Naive B cell (primary cell): ENCODE data around the gene SC5D. TPM values are rescaled to one million over a fixed set of nuclear protein-coding genes. Genes with fewer than 3 reads are reported as not detected.

Experiments used
- ATAC-seq, 2 donors: fragments of 150-1000 bp; cut with Tn5 transposase; 2 replicates each; pipeline ENCODE4 v1.10.0; 2021; ENCODE audit warnings: low read depth in 2 of 2, mild to moderate bottlenecking in 2 of 2, moderate library complexity in 2 of 2
- DNase-seq: peaks from one replicate; pipeline ENCODE4 v3.0.0; 2022
- H3K27ac Mint-ChIP-seq, 6 donors: one replicate each; pipeline ENCODE4 v1.8.0; 2020 to 2022; ENCODE audit warnings: mild to moderate bottlenecking in 6 of 6, mixed read lengths in 6 of 6, moderate library complexity in 5 of 6, inconsistent platforms in 2 of 6
- H3K27me3 Mint-ChIP-seq, 3 donors: one replicate each; pipeline ENCODE4 v1.8.0; 2021 to 2022; ENCODE audit warnings: mixed read lengths in 3 of 3, mild to moderate bottlenecking in 1 of 3
- H3K36me3 Mint-ChIP-seq, 2 donors: one replicate each; pipeline ENCODE4 v1.8.0; 2020 to 2022; ENCODE audit warnings: mixed read lengths in 2 of 2, inconsistent platforms in 1 of 2, mild to moderate bottlenecking in 1 of 2
- H3K4me1 Mint-ChIP-seq, 3 donors: one replicate each; pipeline ENCODE4 v1.8.0; 2020 to 2022; ENCODE audit warnings: mixed read lengths in 3 of 3, inconsistent platforms in 1 of 3, mild to moderate bottlenecking in 1 of 3, moderate library complexity in 1 of 3
- H3K4me3 Mint-ChIP-seq, 8 donors: one replicate each; pipeline ENCODE4 v1.8.0; 2020 to 2022; ENCODE audit warnings: mild to moderate bottlenecking in 8 of 8, mixed read lengths in 8 of 8, moderate library complexity in 8 of 8, inconsistent platforms in 2 of 8
- H3K9me3 Mint-ChIP-seq, 7 donors: one replicate each; pipeline ENCODE4 v1.8.0; 2020 to 2022; ENCODE audit warnings: mixed read lengths in 7 of 7, mild to moderate bottlenecking in 5 of 7, inconsistent platforms in 2 of 7, moderate library complexity in 1 of 7
- polyA plus RNA-seq, 6 donors: library from polyadenylated mRNA; unstranded; fragments of 300-500 nt; fragmentation: Illumina TruSeq; gene quantifications; one replicate each; pipeline ENCODE4 v1.2.3, GENCODE V29; 2021; ENCODE audit warnings: low read depth in 6 of 6

SC5D gene, protein sequence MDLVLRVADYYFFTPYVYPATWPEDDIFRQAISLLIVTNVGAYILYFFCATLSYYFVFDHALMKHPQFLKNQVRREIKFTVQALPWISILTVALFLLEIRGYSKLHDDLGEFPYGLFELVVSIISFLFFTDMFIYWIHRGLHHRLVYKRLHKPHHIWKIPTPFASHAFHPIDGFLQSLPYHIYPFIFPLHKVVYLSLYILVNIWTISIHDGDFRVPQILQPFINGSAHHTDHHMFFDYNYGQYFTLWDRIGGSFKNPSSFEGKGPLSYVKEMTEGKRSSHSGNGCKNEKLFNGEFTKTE
- polyA plus RNA-seq, result 10 to 100 TPM; 11.1 to 17.6 (median 14.9) TPM

DNA sequence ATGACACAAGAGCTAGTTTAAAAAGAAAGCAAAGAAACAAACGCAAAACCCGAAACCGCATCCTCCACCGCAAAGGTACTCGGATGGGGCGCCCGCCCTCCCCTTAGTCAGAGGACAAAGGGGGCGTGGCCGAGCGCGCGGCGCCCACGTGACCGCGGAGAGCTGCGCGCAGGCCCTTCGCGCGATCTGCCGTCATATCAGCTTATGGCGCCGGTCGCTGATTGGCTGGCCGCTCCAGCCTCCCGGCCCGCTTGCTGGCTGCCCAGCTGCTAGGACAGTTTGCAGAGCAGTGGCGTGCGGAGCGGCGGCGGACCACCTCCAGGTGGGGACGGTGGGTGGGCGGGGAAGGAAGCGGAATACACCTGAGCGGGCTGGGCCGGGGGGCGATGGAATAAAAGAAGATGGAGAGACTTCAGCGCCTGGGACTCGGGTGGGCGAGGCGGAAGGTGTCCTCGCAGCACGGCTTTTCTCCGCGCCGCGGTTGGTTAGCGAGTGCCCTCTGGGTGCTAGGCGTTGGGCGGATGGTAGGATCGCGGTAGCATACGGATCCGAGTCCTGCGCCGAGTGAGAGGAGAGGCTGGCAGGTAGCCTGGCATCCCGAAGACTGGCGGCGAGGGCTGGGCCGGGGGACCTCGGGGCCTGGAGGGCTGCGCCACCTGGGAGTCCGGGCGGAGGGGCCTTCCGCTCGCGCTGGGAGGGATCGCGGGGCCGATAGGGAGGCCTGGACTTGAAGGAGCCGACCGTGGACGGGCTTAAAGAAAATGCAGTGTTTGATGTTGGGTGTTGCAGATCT is at the start of gene SC5D:
Gene SC5D (plus strand): TSS at position 277 of the 793 bp plus-strand sequence. CDS start 10,605 bp downstream, outside the sequence.
- H3K27ac Mint-ChIP-seq, result peak within 1 kb of the TSS; percentile 99 to 100 (median 100)
- peaks cover 31 to 46% (median 41%) of the 10 kb centered on the region in 3 donors for H3K4me1 Mint-ChIP-seq
- no peaks in the 10 kb centered on the region for H3K27me3 Mint-ChIP-seq
- peak; percentile 95 for DNase-seq
- peaks cover 0 to 2% (median 0%) of the 10 kb centered on the region in 7 donors for H3K9me3 Mint-ChIP-seq
- ATAC-seq, result peak; percentile 79 to 86
- H3K36me3 Mint-ChIP-seq, result peaks cover 0 to 7% of the 10 kb centered on the region in 2 donors
- H3K4me3 Mint-ChIP-seq, result peak within 1 kb of the TSS; percentile 91 to 99 (median 98)

DNA sequence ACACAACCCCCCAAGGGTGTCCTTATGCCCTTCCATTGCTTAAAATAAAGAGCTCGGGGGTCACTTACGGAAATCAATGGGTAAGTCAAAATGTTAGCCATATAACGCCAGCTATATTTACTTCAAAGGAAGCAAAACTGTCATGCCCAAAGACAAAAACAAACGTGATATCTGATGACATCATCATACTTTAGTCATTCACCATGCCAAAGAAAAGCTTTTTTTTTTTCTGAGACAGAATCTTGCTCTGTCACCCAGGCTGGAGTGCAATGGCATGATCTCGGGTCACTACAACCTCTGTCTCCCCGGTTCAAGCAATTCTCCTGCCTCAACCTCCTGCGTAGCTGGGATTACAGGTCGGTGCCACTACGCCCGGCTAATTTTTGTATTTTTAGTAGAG is 47.7 kb upstream of the SC5D start:
- no peak overlapping the region for H3K27ac Mint-ChIP-seq
- H3K36me3 Mint-ChIP-seq, result no peaks in the 10 kb centered on the region
- no peak overlapping the region for H3K4me3 Mint-ChIP-seq
- H3K9me3 Mint-ChIP-seq, result no peaks in the 10 kb centered on the region
- H3K27me3 Mint-ChIP-seq, result peaks cover 8 to 15% (median 8%) of the 10 kb centered on the region in 3 donors
- DNase-seq, result no peak
- H3K4me1 Mint-ChIP-seq, result peaks cover 0 to 4% (median 0%) of the 10 kb centered on the region in 3 donors
- ATAC-seq, result no peak

DNA sequence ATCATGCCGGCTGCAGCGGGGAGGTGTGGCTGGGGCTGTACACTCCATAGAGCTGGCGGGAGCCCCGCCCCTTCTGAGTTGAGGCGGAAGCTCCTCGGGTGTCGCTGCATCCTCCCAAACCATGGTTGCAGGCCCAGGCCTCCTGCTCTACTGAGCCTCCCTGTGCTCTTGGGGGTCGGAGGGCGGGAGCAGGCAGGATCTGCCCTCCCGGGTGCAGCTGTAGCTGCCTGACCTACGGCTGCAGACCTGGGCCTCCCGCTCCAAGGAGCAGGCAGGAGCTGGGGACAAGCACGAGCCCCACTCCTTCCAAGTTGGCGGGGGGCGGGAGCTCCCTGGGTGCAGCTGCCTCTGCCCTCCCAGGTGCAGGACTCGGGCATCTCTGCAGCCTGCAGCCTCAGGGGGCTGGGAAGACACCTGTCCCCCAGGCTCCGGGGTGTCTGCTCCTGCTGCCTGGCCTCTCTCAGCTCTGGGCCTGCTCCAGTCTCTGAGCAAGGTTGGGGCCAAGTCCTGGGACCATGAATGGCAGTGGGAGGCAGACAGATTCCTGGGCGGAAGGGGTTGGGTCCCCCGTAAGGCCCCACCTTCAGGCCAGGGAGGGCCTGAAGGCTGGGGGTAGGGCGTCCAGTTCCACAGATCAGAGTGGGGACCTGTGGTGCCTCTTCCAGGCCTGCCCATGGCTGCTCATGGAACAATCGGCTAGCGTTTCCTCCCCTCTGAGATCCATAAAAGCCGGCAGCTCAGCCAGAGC is 46.4 kb upstream of the SC5D start:
- Mint-ChIP-seq H3K27me3 (peaks cover 5 to 8% (median 5%) of the 10 kb centered on the region in 3 donors), H3K27ac (no peak overlapping the region), H3K36me3 (no peaks in the 10 kb centered on the region), H3K4me1 (peaks cover 0 to 4% (median 0%) of the 10 kb centered on the region in 3 donors), H3K9me3 (no peaks in the 10 kb centered on the region), H3K4me3 (no peak overlapping the region)
- ATAC-seq (no peak), DNase-seq (no peak)

DNA sequence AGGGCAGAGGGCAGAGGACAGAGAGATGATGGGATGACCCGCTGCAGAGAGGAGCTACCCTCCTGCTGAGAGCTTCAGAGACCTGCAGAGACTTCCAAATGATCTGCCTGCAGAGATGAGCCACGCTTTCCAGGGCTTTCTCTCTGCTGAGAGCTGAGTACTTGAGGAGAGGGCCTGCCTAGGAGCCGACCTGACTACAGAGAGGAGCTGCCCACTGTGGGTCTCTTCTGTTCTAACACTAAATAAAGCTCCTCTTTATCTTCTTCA is 45.9 kb upstream of the SC5D start:
- DNase-seq, result no peak
- Mint-ChIP-seq H3K4me3 (no peak overlapping the region), H3K27me3 (peaks cover 5 to 8% (median 5%) of the 10 kb centered on the region in 3 donors), H3K27ac (no peak overlapping the region), H3K36me3 (no peaks in the 10 kb centered on the region), H3K4me1 (peaks cover 0 to 4% (median 0%) of the 10 kb centered on the region in 3 donors), H3K9me3 (no peaks in the 10 kb centered on the region)
- ATAC-seq, result no peak

DNA sequence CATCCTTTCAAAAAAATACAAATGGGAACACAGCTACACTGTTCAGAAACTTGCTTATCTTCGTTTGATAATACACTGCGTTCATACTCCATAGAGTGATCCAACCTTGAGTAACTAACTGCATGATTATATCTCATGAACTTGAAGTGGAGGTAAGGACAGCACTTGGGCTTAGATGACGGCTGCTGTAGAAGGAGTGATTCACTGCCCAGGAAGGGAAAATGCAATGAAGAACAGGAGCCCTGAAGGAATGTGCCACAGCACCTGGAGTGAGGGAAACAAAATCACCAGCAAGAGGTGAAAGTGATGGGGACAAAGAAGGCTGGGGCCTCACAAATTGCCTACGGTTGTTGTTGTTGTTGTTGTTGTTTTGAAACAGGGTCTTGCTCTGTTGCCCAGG is 44.1 kb upstream of the SC5D start:
- Mint-ChIP-seq H3K4me3 (no peak overlapping the region), H3K9me3 (peaks cover 0 to 8% (median 2%) of the 10 kb centered on the region in 7 donors), H3K27ac (no peak overlapping the region), H3K4me1 (peaks cover 0 to 4% (median 0%) of the 10 kb centered on the region in 3 donors), H3K36me3 (no peaks in the 10 kb centered on the region), H3K27me3 (peaks cover 4 to 5% (median 5%) of the 10 kb centered on the region in 3 donors)
- no peak for ATAC-seq
- DNase-seq, result no peak

DNA sequence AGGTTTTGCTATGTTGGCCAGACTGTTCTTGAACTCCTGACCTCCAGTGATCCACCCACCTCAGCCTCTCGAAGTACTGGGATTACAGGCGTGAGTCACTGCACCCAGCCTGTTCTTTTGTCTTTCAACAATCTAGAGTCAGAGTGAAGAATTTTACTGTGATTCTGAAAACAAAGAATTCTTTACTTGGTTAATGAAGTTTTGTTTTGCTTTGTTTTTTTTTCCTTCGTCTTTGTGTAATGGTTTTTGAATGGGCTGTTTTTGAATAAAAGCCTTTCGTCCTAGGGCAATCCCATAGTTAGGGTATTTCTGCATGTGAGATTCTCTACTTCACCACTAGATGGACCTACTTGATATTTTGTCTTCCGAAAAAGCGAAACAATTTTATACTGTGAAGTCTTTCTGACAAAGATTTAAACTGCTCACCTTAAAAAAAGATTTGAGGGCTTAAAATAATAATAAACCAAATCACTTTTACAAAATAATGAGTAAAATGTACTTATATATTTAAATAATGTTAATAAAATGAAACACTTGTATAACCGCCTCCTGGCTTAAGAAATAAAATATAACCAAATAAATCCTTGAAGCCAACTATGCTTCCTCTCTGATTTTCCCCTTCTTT is 43.4 kb upstream of the SC5D start:
- Mint-ChIP-seq H3K4me1 (peaks cover 0 to 4% (median 0%) of the 10 kb centered on the region in 3 donors), H3K4me3 (no peak overlapping the region), H3K9me3 (peaks cover 0 to 14% (median 5%) of the 10 kb centered on the region in 7 donors), H3K27ac (no peak overlapping the region), H3K27me3 (peaks cover 4 to 10% (median 9%) of the 10 kb centered on the region in 3 donors), H3K36me3 (peaks cover 0 to 4% of the 10 kb centered on the region in 2 donors)
- DNase-seq, result peak; percentile 30
- ATAC-seq, result peak; percentile 61 to 68

DNA sequence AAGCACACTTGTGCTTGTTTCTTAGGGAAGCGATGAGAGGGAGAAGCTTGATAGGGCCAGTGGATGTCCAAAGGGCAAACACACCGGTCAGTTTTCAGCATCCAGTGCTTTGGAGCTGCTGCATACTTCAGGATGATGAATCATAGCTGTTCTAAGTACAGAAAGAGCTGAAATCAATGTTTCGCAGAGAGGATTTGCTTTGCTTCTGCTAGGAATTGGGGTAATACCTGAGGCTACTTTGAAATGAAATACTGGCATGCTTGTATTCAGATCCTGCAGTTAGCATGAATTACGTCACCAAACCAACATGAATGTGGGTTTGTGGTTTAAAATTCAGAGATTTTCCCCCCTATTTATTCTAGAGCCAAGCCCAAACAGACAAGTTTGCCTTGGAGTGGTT is 41.7 kb upstream of the SC5D start:
- peaks cover 0 to 23% (median 5%) of the 10 kb centered on the region in 7 donors for H3K9me3 Mint-ChIP-seq
- H3K4me3 Mint-ChIP-seq, result no peak overlapping the region
- H3K27ac Mint-ChIP-seq, result no peak overlapping the region
- ATAC-seq, result no peak
- peaks cover 4 to 14% (median 11%) of the 10 kb centered on the region in 3 donors for H3K27me3 Mint-ChIP-seq
- DNase-seq, result no peak
- H3K4me1 Mint-ChIP-seq, result peaks cover 0 to 4% (median 0%) of the 10 kb centered on the region in 3 donors
- H3K36me3 Mint-ChIP-seq, result peaks cover 0 to 6% of the 10 kb centered on the region in 2 donors

DNA sequence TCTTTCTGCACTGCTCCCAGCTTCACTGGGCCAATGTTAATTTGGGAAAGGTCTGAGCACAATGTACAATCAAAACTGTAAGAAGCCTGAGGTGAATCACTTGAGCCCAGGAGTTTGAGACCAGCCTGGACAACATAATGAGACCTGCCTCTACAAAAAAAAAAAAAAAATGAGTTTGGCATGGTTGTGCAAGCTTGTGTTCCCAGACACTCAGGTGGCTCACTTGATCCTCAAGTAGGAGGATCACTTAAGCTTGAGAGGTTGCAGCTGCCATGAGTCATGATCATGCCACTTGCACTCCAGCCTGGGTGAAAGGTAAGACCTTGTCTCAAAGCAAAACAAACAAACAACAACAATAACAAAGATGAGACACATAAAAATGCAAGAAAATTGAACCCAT is 38.6 kb upstream of the SC5D start:
- Mint-ChIP-seq H3K27me3 (peaks cover 9 to 21% (median 11%) of the 10 kb centered on the region in 3 donors), H3K9me3 (peaks cover 0 to 23% (median 5%) of the 10 kb centered on the region in 7 donors), H3K36me3 (peaks cover 0 to 6% of the 10 kb centered on the region in 2 donors), H3K4me1 (peaks cover 0 to 4% (median 0%) of the 10 kb centered on the region in 3 donors), H3K4me3 (no peak overlapping the region), H3K27ac (no peak overlapping the region)
- ATAC-seq (no peak), DNase-seq (no peak)

DNA sequence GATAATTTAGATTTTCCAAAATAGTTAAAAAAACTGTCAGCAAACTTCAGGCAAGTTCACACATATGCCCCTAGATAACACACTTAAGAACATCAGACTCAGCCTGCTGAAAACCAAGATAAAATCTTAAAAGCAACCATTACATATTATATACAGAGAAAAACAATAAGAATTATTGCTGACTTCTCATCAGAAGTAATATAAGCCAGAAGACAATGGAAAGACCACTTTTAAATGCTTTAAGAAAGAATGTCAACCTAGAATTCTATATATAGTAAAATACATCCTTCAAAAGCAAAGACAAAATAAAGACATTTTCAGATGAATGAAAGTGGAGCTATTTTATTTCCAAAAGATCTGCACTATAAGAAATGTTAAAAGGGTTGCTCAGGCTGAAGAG is 37.8 kb upstream of the SC5D start:
- no peak for ATAC-seq
- Mint-ChIP-seq H3K4me1 (no peaks in the 10 kb centered on the region), H3K4me3 (no peak overlapping the region)

DNA sequence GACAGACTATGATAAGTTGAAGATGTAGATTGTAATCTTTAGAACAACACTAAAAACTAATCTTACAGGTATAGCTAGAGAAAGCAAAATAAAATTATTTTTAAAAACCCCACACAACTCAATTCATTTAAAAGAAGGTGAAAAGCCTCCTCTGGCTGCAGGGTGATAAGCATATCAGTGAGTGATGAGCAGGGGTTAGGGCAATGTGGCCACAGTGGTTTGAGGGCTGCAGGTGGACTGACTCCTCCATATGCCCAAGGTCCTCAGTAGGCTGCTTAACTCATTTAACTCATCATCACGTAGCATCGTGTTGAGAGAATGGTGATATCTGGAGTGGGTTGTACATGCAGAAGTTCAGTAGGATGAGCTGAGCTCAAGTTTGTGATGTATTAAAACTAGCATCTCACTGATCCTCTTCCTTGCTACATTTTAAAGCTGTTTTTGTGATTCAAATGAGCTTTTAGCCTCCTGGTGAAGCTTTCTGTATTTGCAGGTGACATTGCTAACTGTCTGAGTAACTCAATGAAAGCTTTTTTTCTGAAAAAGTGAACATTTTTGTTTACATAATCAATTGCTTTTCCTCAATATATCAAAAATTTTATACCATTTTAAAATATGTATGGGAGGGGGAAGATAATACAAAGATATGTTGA is 37.0 kb upstream of the SC5D start:
- ATAC-seq (no peak), DNase-seq (no peak)
- peaks cover 0 to 23% (median 5%) of the 10 kb centered on the region in 7 donors for H3K9me3 Mint-ChIP-seq
- H3K27me3 Mint-ChIP-seq, result peaks cover 6 to 19% (median 7%) of the 10 kb centered on the region in 3 donors
- no peaks in the 10 kb centered on the region for H3K4me1 Mint-ChIP-seq
- H3K4me3 Mint-ChIP-seq, result no peak overlapping the region
- H3K36me3 Mint-ChIP-seq, result peaks cover 0 to 6% of the 10 kb centered on the region in 2 donors
- H3K27ac Mint-ChIP-seq, result no peak overlapping the region

More for the DNA sequence above, 37.8 kb upstream of the SC5D start:
- no peak for DNase-seq
- Mint-ChIP-seq H3K27me3 (peaks cover 5 to 21% (median 11%) of the 10 kb centered on the region in 3 donors), H3K9me3 (peaks cover 0 to 23% (median 5%) of the 10 kb centered on the region in 7 donors), H3K27ac (peak overlapping the region in 1 of 6 donors; percentile 37), H3K36me3 (peaks cover 0 to 6% of the 10 kb centered on the region in 2 donors)

DNA sequence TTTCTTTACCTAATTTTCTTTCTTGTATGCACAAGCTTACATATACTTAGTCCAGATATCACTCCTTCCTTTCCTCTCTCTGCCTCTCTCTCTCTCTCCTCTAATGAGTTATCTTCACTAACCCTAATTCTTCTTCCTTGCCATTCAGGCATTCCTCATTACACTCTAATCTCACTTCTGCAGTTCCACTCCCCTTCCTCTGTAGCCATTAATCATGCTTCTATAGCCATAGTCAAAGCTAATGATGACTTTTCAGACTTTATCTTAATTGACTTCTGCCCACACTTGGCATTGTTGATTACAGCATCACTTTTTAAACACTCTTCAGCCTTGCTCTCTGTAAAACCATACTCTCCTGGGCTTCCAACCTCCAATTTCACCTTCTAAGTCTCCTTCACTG is 35.3 kb upstream of the SC5D start:
- DNase-seq, result no peak
- ATAC-seq, result no peak
- no peak overlapping the region for H3K4me3 Mint-ChIP-seq
- H3K9me3 Mint-ChIP-seq, result peaks cover 0 to 29% (median 10%) of the 10 kb centered on the region in 7 donors
- no peak overlapping the region for H3K27ac Mint-ChIP-seq
- peaks cover 0 to 10% of the 10 kb centered on the region in 2 donors for H3K36me3 Mint-ChIP-seq
- peaks cover 16 to 35% (median 17%) of the 10 kb centered on the region in 3 donors for H3K27me3 Mint-ChIP-seq
- H3K4me1 Mint-ChIP-seq, result no peaks in the 10 kb centered on the region

DNA sequence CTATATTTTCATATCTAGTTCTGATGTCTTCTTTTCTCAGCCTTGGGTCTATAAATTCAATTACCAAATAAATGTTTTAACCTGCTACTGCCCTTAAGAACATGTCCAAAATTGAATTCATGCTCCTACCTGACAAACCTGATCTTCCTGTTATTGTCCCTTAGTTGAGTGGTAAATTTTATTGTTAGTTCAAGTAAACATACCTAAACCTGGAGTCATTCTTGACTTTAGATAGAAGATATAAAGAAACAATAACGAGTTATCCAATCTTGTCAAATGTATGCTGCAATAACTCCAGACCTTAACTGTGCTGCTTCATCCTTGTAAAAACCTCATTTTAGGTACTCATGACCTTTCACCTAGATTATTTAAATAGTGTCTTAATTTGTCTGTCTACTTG is 34.6 kb upstream of the SC5D start:
- H3K4me1 Mint-ChIP-seq, result no peaks in the 10 kb centered on the region
- peaks cover 3 to 32% (median 17%) of the 10 kb centered on the region in 7 donors for H3K9me3 Mint-ChIP-seq
- H3K36me3 Mint-ChIP-seq, result peaks cover 0 to 17% of the 10 kb centered on the region in 2 donors
- no peak for DNase-seq
- ATAC-seq, result no peak
- H3K4me3 Mint-ChIP-seq, result no peak overlapping the region
- H3K27ac Mint-ChIP-seq, result no peak overlapping the region
- peaks cover 16 to 41% (median 24%) of the 10 kb centered on the region in 3 donors for H3K27me3 Mint-ChIP-seq
